Fibroblast of skin of scalp (primary cell): Measurements from ENCODE around the gene CNPPD1. TPM values are rescaled to one million over a fixed set of nuclear protein-coding genes. Genes with fewer than 3 reads are reported as not detected.

Experiments used
- DNase-seq: peaks from one replicate; pipeline ENCODE4 v3.0.0-alpha.2; 2013
- polyA plus RNA-seq, 2 experiments: library from polyadenylated mRNA; unstranded; fragments of 120-200 nt; gene quantifications; one replicate each; pipeline ENCODE4 v1.2.1, GENCODE V29; 2013; ENCODE audit not compliant: insufficient read length in 2 of 2

Gene CNPPD1
- 40.7 TPM for polyA plus RNA-seq (2013, experiment 1 of 2; ENCODE audit: insufficient read length)
- polyA plus RNA-seq (2013, experiment 2 of 2; ENCODE audit: insufficient read length): 39.3 TPM

DNA sequence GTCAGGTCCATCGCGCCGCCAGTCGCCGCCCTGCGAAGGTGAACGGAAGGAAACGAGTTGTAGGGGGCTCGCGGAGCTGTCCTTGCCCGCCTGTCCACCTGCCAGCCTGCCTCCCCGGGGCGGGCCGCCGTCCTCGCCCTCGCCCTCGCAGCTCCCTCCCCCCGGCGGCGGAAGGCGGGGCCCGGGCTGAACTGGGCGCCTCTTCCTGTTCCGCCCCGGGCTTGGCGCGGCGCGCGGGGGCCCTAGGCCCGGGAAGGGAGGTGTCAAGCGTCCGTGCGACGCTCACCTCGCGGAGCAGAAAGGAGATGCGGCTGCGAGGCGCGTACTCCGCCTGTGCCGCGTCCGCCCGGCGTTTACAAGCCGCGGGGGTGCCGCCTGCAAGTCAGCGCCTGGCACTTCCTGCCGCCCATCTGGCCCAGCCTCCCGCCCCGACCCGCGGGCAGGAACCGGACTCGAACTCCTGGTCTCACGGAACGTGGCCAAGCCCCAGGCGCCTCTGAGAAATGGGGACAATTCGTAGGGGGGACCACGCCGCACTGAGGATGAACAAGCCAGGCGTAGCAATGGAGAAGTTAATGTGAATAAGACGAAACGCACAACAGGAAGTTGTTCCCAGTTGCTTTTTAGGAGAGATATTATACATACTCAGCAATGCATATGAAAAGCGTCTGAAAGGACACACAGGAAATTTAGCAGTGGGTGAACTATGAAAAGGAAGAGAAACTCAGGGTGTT, at the start of gene CNPPD1:
Gene CNPPD1, minus strand, starts transcription at position 108 of the 734 bp plus-strand sequence. Its CDS starts 97 bp downstream, at position 11.
- peak; percentile 80 for DNase-seq

- no peak for DNase-seq
These were observed 48.6 kb upstream of the CNPPD1 start for GRCh38 chr2:219225350-219225749.

GRCh38 chr2:219223831-219224610, 47.3 kb upstream of the CNPPD1 start:
- no peak for DNase-seq

- DNase-seq: no peak
These were observed 45.3 kb upstream of the CNPPD1 start for GRCh38 chr2:219221957-219222518.

- no peak for DNase-seq
These were observed 44.1 kb upstream of the CNPPD1 start for GRCh38 chr2:219220652-219221402.

DNA sequence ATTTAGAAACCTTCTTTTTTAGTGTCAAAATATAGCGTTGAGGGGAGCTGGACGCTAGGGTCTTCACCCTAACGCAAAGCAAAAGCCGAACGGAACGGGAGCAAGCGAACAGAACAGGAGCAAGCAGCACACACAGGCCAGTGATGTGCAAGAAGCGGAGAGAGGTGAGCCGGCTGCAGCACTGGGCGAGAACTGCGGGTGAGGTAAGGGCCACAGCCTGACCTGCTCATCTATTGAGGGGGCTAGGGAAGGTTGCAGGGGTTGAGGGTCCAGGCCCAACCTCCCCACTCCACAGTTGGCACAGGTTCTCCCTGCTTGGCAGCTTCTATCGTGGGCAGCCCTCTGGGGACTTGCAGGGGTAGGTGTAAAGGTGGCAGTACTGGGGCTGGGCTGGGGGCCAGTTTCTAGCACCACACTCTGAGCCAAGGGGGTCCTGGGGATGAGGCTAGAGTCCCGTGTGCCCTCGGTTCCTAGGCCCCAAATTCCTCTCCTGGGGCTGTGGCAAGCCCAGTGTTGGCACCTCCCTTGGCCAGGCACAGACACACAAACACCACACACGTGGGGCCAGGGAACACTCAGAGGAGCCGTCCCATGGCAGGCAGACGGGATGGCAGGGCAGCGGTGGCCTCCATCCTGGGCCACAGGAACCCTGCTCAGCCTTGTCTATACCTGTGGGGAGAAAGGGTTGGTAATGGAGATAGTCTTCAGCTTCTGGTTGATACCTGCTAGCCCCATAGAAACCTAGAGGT, 43.2 kb upstream of the CNPPD1 start:
- DNase-seq: no peak

DNA sequence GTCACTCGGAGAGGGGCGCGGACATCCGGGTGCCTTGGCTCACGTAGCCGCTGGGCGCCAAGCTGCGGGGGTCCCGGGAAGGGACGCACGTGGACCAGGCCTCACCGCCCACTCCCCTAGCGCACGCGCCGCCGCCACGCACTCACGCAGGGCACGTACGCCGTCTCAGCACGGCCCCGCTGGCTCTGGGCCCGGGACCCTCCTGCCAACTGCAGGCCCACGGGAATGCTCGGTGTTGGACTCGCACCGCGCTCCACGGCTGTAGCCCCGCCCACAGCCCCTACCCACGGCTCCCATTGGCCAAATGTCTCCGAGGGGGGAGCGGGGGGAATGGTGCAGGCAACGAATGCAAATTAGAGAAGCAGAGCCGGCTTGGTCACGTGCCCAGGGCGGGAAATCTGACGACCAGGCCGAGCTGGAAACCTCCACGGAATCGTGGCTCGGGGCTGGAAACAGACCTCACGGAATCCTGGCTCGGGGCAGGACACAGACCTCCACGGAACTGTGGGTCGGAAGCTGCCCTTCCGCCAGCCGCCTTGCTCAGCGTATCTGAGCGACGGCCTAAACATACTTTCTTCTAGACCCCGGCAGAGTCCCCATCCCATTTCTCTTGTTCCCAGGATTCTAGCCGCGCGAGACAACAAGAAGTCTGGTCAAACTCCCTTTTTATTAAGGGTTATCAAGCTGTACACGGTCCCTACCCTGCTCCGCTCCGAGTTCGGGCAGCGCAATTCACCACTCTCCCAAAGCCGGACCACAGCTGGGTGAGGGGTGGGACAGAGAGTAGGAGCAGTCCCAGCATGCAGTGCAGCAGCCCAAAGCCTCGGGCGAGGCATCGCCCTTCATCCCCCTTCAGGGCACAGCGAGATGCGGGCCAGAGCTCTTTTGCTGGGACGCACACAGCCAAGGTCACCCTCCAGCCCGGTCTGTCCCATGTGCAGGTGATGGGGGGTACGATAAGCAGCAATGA, 42.3 kb upstream of the CNPPD1 start, which contains the start of gene ABCB6:
Gene ABCB6, minus strand, starts transcription at position 227 of the 970 bp plus-strand sequence. CDS start 285 bp downstream, outside the sequence.
- peak; percentile 97 for DNase-seq

DNA sequence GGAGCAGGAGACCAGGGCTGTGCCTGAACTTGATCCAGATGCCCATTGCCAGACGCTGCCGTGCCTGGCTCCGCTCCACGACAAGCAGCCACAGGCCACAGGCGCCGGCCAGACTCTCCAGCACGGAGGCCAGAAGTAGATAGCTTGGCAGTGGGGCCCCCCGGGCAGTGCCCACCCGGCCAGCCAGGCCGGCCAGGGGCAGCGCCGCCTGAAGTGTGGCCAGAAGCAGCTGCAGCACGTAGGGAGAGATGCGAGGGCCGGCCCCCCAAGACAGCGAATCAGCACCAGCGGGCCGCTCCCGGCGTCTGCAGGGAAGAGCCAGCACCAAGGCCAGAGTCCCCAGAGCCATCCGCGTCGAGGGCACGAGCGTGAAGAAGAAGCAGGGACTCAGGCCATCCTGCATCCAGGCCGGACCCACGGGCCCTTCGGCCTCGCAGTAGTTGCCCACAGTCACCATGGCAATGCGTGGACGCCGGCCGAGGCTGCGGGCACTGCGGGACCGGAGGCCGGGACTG, 41.5 kb upstream of the CNPPD1 start:
- DNase-seq: peak; percentile 80

- DNase-seq: no peak
These were observed 39.8 kb upstream of the CNPPD1 start for GRCh38 chr2:219216535-219216915.

DNA sequence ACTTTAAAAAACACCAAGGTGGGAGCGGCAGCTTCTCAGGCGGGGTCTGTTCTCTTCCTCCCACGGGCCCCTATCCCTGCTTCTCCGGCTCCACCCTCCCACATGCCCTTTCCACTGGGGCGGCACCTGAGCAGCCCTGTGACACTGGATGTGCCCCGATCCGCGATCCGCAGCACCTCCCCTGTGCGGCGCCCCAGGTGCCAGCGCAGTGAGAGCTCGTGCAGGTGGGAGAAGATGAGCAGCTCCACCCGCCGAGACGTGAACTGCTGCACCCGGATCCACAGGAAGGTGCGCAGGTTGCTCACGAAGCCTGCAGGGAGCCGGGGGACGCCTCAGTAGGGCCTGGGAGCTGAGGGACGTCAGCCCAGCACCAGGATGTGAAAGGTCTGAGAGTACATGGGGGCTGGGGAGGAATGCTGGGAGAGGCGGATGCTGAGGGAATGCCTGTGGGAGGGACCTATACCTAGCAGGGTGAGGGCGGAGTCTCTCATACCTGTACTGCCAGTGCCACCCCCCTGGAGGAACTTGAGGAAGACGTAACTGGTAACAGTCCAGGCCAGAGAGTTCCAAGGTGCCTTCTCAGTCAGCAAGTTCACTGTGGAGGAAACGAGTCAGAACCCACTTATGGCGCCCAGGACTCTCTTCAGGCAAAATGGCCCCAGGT, 39.3 kb upstream of the CNPPD1 start:
- no peak for DNase-seq

GRCh38 chr2:219214786-219215185, 38.1 kb upstream of the CNPPD1 start:
- no peak for DNase-seq

- no peak for DNase-seq
These were observed 37.4 kb upstream of the CNPPD1 start for GRCh38 chr2:219214141-219214540.

GRCh38 chr2:219213486-219214071, 36.9 kb upstream of the CNPPD1 start:
- no peak for DNase-seq

DNA sequence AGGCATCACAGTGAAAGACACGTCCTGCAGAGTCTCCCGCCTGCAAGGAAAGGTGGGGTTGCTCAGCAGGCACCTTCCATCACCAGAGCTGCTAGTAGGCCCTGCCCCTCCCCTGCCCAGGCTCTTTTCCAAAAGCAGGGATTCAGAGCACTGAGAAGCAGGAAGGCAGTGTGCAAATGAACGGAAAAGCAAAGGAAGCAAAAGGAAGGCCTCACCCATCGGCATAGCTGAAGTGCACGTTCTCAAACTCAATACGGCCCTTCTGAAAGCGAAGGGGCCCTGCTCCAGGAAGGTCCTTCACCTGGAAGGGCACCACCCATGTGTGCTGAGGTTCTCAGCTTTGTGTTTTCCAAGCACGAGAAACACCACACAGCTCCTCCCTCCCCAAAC, 36.3 kb upstream of the CNPPD1 start:
- no peak for DNase-seq

GRCh38 chr2:219210886-219211362, 34.2 kb upstream of the CNPPD1 start:
- no peak for DNase-seq

GRCh38 chr2:219210196-219210885, 33.6 kb upstream of the CNPPD1 start:
- DNase-seq: no peak

- no peak for DNase-seq
These were observed 32.8 kb upstream of the CNPPD1 start for GRCh38 chr2:219209236-219210195.
